ENCODE results near the gene ATP5MG.

ATP5MG gene

DNA sequence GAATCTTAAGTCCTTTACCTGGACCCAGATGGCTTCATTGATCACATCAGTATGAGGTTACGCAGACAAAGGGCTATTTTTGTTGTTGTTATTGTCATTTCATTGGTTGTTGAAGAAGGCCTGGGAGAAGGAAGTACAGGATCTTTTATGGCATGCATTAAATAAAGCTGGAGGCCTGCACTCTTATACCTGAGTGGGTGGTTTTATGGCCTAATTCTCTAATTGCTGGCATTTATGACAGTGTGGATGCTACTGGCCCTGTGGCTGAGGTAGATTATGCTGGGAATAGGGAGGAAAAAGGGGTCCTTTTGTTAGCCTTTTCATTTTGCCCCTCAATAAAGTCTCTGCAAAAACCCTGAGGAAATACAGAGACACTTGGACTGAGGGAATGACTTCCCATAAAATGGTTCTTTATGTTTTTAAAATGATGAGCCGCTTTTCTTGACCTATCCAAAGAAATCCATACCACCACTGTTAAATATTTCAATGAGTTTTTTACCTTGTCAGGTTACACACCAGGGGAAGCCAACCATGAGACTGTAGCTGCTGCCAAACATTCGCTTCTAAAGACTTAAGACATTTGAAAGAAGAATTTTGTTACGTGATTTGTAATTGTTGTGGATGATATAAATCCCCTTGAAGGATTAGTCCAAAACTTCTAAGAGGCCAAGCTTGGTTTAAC lies 41.6 kb downstream of the ATP5MG start:
- no peak for DNase-seq

DNA sequence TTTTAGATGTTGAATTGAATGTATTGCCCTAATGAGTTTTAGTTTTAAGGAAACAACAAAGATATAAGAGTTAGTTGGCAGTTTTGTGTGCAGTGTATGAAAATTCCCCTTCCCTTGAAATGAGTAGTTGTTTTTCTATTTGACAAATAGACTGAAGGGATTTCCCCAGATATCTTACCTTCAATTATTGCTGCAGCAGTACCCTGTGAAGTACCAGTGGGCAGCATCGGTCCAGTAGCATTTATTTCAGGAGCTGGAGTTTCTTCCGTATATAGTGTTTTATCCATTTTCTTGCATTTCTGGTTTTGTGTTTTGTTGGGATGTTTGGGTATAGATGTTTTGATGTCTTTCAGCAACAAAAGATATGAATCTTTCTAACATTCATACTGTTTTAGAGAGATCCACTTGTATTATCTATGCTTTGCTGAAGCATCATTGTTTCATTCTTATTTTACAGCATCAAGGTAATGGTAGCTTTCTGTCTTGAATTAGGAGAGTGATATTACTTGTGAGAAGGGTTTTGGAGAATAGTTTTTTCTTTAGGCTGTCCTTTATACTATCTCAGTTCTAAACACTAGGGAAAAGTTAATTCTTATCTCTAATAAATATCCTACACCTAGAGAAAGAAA lies 42.3 kb downstream of the ATP5MG start:
- no peak for DNase-seq

DNA sequence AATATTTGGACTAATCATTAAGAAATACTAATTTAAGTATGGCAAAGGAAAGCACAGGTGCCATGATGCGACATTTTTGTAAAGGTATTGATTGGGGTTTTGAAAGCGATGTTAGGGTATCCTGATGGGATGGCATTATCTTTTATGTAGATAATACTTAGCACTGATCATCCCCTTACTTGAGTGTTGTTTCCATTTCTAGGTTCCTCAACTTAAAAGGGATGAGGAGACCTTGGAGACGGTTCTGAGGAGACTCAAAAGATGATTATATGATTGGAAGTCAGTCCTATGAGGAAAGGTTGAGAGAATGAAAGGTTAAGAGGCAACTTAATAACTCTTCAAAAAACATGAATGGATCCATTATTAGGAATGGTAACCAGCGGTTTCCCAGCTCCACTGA lies 46.0 kb downstream of the ATP5MG start:
- no peak for DNase-seq

DNA sequence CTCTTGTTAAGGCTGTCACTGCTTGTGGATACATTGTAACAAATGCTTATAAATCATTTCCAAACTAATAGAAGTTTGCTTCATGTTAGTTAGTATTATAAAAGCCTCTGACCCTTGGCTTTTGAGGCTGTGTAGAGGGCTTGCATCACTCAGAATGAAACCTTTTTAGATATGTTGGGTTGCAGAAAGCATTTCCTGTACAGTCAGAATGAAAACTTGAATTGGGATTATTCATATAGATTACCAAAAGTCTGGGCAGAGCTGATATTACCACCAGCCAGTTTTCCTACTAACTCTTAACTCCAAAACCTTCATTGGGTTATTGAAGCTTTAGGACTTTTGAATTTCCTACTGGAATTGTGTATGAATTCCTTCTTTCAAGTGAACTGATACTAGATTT lies 46.9 kb downstream of the ATP5MG start:
- DNase-seq = no peak

DNA sequence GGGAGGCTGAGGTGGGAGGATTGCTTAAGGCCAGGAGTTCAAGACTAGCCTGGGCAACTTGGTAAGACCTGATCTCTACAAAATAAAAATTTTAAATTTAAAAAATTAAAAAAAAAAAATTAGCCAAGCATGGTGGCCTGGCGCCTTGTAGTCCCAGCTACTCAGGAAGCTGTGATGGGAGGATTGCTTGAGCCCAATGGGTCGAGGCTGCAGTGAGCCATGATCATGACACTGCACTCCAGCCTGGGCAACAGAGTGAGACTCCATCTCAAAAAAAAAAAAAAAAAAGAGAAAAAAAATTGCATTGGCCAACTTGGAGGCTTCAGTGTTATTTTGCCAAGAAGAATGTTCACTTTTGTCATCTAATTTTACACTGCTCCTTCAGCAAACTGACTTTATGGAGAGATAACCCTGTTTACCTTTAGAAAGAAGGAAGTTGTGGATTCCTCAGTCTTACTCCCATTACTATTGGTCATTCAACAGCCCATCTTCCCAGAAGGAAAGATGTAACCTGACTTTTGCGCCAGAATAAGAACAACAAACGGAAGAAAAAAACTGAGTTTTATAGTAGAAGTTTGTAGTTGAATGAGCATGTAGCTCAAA lies 48.0 kb downstream of the ATP5MG start:
- DNase-seq = no peak

DNA sequence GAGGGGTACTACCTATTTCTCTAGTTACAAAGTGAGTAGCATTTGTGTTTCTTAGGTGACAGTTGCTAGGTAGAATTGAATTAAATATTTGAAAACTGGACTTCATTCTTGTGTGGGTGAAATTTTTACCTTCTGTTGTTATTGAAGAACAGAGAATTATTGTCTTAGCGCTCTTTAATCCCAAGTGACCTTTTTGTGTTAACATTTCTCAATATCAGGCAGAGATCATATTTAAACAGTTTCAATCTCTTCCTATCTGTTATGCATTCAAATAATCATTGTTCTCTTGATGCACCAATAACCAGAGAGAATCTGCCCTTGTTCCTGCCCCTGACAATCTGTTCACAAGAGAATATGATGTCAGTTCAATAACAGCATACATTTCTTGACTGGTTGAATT lies 49.0 kb downstream of the ATP5MG start:
- DNase-seq = no peak

All from activated CD8-positive, alpha-beta memory T cell treated with anti-CD3 and anti-CD28 coated beads for 24 hours (primary cell).